GM18508 (cell line): ENCODE data around the gene SIAE.
"Not testable (repeated sequence)": the region's sequence is repeated elsewhere in the genome, so short reads cannot be mapped to it uniquely, and the experiment has no call there.

Source experiments
- ATAC-seq: cut with Tn5 transposase; IDR thresholded peaks from one replicate; pipeline ENCODE4 v1.9.1; 2021; ENCODE audit warnings: moderate number of reproducible peaks; ENCODE audit not compliant: insufficient read depth, unreplicated experiment

The SIAE gene

DNA sequence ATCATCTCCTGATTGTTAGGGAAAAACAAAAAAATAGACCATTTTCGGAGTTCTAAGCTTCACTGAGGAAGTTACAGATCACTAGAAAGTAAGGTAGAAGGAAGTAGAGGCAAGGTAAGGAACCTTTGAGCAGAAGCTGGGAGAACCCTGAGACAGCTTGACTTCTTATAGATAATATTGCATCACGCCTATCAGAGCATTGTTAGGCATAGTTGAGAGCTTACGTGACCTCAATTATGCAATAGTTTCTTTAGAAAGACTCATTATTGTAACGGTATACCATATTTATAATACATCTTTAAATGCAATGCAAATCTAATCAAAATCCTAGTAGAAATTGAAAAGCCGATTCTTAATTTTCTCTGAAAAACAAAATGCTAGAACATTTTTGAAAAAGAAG lies 46.0 kb downstream of the SIAE start:
- no peak for ATAC-seq

DNA sequence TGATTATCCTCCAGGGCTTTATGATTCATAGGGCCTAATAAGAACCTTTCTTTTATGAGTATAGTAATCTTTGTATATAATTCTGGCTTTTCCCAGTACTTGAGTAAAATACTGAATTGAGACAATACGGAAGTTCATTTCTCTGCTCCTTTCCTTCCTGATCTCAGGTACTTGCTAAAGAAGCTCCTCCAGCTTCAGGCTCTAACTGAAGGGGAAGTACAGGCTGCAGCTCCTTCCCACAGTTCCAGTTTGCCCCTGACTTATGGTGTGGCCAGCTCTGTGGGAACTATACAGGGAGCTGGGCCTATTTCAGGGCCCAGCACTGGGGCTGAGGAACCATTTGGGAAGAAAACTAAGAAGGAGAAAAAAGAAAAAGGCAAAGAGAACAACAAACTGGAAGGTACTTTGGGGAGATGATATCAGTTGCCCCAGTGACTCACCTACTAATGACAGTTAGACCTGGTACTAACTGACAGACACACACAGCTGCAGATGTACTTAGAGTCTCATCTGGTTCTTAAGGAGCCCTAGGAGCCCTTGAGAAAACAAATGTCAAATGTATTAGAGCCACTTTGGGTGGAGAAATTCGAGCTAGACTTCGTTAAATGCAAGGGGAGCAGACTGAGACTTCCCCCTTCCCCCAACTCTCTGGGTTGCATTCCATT lies 47.9 kb downstream of the SIAE start:
- ATAC-seq: no peak

DNA sequence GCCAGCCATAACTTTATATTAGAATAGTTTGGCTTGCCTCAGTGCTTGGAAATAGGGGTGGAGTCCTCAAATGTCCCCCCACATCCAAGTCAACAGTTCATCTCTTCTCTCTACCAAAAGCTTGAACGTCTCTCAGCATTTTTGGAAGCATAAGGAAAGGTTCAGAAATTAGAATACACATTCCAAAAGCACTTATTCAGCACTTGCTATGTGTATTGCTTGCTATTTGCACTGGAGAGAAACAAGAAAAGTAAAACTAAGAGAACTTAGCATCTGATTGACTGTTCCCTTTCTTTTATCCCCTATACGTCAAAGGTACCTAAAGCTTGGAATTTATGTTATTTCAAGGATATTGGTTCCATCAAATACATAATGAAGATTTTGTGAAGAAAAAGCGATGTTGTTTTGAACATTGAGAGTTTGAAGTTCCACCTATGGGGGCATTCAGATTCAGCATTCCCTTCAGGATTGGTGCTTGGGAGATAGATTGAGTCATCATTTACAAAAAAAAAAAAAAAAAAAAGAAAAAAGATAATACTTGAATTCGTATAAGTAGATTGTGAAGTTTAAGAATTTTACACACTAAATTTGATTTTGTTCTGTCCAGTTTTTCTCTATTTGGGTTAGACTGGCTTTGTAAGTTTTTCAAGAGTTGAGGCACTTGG lies 49.5 kb downstream of the SIAE start:
- no peak for ATAC-seq

DNA sequence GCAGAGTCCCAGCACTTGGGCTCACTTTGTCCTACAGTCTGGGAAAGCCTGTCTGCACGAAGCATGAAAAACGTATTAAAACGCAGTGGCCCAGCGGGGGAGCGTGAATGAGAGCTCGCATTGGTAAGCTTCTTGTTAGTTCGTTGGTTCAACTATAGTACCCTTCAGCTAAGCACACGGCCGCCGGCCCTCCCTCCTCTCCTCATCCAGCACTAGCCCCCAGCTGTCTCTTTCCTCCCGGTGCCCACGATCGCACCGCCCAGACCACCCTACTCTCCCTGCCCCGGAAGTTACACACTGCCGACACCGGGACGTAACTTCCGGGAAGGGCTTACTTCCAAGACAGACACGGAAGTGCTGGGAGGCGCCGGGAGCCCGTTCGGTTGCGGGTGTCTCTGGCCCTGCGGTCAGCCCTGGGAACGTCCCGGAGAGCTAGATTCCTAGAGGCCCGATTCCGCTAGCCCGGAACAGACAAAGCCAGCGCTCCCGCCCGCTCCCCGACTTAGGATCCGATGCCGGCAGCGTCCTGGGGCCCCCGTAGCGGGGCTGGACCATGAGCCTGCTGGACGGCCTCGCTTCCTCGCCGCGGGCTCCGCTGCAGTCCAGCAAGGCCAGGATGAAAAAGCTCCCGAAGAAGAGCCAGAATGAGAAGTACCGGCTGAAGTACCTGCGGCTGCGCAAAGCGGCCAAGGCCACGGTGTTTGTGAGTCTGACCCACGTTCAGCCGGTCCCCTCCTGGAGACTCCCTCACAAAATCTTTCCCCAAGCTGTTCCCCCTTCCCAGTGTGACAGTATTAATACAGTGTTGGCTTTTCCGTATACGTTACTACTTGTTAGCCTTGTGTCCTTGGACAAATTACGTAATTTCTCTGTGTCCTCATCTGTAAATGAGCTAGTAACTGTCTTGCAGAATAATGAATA lies 50.7 kb downstream of the SIAE start, which contains the start of gene TBRG1:
TBRG1 (plus strand) TSS at position 334 of the 921 bp plus-strand sequence; CDS start at position 554, 220 bp downstream.
- peak; percentile 90 for ATAC-seq

DNA sequence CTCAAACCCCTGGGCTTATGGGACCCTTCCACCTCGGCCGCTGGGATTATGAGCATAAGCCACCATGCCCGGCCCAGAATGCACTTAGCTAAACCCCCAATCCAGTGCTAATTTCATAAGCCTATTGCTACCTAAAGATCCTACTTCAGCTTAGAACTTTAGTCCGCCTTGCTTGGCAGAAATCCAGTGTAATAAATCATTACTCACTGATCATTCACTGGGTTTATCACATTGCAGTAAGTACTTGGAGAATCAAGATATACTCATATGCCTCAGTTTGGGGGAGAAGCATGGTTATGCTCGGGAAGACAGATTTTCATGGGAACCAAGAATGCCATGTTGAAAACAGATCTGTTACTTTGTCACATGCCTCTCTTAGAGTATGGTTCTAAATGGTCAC lies 54.7 kb downstream of the SIAE start:
- no peak for ATAC-seq

DNA sequence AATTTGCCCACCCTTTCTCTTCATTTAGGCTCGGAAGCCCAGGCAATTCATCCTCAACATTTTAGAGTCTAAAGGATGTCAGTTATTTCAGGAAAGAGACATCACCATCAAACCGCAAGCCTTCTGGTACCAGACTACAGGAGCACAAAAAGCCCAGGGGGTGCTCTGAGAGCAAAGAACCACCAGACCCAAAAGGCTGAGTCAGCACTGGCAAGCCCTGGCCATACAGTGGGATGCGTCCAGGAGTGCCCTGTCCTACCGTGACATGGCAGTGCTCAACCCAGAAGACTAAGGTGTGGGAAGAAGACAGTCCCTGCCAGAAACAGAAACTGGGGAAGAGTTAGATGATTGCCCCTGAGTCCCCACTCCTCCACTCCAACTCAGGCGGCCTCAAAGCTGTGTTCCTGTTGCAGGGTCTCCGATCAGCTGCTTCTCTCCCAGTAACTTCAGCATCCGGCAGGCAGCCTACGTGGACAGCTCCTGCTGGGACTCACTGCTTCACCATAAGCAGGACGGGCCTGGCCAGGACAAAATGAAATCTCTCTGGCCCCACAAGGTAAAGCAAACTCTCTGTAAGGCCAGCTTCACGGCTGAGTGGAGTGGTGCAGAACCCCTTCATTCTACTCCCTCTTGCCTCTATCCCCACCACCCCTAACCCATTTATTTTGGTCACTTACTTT lies 60.8 kb downstream of the SIAE start:
- no peak for ATAC-seq

DNA sequence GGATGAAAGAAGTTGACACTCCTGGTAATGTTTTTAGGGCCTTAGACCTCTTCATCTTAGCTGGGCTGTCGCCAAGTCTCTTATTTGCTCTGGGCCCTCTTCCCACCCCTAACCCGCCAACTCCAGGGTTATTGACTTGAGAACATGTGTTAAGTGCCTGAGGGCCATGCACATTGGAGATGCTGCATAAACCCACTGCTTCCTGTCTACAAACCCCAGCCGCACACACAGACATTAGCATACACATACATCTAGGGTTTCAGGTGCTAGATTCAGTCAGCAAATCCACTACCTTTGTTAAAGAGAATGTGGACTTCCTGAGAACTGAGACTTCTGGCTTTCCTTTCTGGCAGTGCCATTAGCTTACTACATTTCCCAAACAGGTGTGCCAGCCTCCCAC lies 61.5 kb downstream of the SIAE start:
- no peak for ATAC-seq

DNA sequence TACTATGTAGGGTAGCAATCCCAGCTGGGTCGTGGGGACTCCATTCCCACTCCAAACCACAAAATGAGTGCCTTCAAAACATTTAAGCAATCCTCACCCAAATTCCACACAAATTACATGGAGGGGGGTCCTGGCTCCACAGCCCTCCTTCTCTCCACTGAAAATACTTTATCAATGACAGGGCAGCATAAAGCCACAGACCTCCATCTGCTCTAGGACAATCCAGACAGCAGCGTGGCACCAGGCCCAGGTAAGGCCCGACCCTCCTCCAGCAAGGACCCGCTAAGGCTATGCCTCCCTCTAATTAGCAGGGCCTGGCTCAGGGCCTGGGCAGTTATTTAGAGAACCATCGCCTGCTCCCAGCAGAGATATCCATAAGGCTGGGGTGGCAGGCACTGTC lies 62.5 kb downstream of the SIAE start, which contains the start of gene PANX3:
PANX3 (plus strand) TSS at position 365 of the 400 bp plus-strand sequence. CDS start 129 bp downstream, outside the sequence.
- ATAC-seq: no peak

DNA sequence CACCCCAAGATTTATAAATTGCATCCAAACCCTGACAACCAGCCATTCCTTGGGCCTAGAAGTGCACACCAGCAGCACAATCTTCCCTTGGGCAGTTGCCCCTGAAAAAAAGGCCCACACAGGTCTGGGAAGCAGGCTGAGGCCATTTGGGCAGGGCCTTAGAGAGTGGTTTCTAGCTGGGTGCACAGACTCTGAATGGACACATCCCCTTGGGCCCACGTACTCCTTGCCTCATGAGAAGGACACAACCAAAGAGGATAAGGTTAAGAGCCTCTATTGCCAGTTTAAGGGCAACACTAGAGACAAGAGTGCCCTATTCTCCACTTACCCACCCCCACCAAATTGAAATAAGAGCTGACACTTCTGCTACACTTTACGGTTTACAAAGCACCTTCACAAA lies 63.2 kb downstream of the SIAE start:
- ATAC-seq: no peak

DNA sequence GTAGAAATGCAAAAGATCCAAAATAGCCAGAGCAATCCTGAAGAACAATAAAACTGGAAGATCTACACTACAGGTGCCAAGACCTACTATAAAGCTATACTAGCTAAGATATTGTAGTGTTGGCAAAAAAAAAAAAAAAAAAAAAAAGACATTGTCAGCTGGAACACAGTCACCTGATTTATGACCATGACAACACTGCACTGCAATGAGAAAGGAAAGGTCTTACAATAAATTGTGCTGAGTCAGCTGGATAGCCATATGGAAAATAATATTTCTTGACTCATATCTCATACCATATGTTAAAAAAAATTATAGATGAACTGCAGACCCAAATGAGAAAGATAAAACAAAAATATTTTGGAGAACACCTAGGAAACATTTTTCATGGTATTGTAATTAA lies 65.4 kb downstream of the SIAE start:
- ATAC-seq: no peak

DNA sequence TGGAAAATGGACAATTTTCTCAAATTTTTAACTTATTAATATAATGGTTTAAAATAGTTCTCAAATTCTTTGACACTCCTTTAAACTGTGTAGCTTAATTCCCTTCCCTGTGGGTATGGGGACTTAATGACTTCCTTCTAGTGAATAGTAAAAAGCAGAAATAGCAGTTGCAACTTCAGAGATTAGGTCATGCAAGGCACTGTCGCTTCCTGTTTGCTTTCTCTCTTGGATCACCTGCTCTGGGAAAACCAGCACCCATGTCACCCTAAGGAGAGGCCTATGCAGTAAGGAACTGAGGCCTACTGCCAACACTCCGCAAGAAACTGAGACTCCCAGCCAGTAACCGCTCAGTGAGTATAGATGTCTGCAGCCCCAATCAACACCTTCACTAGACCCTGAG lies 67.8 kb downstream of the SIAE start:
- no peak for ATAC-seq

DNA sequence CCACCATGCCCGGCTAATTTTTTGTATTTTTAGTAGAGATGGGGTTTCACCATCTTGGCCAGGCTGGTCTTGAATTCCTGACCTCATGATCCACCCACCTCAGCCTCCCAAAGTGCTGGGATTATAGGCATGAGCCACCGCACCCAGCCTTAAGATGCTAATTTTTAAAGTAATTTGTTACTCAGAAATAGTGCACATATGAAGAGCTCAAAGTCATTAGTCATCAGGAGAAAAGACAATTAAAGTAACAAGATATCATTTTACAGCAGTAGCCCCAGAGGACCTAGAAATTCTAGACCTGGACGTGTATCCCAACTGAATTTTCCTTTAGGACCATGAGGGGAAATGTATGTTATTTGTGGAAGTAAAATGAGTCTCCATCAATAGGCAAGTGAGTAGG lies 70.8 kb downstream of the SIAE start:
- ATAC-seq: not testable (repeated sequence)

DNA sequence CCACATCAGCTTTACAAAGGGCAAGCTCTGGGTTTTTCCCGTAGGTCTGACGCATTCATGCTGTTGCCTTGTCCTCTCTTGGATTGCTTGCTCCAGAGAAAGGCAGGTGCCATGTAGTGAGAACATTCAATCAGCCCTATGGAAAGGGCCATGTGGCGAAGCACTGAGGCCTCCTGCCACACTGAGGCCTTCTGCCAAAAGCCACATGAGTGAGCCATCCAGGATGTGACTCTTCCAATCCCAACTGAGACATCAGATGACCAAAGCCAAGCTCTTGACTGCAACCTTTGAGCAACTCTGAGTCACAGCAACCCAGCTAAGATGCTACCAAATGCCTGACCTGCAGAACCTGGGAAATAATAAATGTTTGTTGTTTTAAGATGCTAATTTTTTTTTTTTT lies 71.3 kb downstream of the SIAE start:
- no peak for ATAC-seq

DNA sequence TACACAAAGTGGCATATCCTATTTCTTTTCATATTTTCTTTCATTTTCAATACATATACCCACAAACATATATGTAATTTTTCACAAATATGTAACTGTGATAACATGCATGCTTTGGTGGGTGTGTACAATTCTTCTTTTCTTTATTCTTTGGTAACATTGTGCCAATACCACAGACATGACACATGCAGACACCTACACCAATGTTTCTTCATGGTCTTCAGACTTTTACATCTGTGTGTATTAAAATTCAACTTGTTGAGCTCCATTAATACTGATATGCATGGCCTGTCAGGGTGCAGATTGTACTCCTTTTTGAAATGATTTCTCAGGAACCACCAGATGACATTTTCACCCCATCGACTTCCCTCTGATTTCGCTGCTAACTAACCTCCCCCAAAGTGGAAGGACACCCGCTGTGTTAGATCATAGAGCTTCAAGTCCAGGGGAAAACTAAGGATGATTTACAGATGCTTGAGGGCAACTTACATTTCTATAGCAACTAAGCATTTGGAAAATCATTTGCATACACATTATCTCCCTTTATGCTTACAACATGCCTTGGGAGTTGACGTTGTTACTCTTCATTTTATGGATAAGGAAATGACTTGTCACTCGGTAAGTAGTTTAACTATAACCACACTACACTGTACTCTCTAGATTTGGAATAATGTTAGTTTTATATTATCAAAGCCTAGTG lies 72.8 kb downstream of the SIAE start:
- ATAC-seq: no peak

DNA sequence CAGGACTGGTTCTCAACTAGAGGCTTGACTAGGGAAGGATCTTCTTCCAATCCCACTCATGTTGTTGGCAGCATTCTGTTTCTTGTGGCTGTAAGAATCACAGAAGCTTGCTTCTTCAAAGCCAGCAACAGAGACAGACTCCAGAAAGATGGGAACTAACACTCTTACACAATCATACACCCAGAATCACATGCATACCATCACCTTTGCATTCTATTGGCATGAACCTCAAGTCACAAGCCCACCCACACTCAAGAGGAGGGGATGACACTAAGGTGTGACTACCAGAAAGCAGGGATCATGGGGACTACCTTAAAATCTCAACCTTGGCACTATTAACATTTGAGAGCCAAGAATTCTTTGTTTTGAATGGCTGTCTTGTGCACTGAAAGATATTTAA lies 75.9 kb downstream of the SIAE start:
- ATAC-seq: no peak

DNA sequence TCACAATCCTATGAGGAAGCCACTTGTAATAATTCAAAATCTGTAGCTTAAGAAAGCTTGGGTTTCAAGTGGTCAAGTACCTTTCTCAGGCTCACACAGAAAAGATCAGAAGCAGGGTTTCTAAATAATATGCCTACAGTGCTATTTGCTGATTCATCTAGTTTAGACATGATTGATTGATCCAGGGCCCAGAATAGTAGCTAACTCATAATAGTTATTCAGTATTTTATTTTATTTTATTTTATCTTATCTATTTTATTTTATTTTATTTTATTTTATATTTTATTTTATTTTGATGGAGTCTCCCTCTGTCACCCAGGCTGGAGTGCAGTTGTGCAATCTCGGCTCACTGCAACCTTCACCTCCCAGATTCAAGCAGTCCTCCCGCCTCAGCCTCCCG lies 78.2 kb downstream of the SIAE start:
- ATAC-seq: no peak

DNA sequence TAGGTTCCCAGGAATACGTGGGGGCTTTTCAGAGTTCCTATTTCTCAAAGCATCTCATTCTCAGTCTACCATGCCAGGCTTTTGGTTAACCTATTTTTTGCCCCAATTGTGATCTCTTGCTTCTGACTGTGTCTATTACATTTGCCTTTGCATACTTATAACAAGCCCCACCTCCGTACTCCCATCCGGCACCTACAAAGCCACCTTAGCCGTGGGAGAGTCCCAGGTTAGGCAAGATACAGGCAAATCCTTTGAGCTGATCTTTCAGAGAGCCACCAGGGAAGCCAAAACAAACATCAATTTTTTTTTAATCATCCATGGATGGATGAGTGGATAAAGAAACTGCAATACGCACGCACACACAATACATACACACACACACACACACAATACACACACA lies 80.9 kb downstream of the SIAE start:
- no peak for ATAC-seq

DNA sequence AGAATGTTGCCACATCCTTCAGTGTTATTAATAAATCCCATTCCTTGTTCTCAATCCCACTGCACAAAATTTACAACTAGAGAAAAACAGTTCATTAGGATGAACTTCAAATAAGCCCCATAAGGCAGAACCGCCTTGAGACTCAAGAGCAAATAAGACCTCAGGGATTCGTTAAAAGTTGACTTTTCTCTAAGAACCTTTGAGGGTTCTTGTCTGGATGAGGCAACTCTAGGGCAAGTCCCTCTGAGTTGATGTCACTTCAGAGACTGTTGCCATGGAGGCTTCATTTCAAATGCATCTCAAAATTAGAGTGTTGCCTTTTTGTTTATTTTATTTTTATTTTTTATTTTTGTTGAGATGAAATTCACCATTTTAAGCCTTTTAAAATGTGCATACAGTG lies 82.1 kb downstream of the SIAE start:
- ATAC-seq: no peak

DNA sequence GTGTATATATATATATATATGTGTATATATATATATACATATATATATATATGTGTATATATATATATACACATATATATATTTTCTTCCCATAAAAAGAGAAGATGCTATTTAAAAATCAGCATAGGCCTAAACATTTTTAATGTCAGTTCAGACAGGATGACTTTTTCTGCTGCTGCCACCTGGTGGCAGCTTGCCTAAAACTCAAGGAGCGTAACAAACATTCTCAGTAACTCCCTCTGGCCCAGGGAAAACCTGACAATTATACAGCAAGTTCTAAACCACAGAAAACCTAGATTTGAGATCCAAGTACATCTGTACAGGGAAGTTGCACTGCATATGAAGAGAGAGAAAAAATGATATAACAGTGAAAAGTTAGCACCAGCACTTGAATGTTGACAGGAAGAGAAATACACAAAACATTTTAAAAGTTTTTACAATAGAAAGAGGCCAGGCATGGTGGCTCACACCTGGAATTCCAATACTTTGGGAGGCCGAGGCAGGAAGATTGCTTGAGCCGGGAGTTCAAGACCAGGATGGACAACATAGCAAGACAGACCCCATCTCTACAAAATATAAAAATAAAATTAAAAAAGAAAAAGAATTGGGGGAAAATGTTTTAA lies 87.2 kb downstream of the SIAE start:
- no peak for ATAC-seq
